Vagina (tissue), 2 donors: Measurements from ENCODE around the gene GTSE1.

Experiments used
- CTCF ChIP-seq, 3 experiments: fragments of 450-650 bp in 2 of 3; fragments of 200-600 bp in 1 of 3; sonication (generic) in 1 of 3; IDR thresholded peaks; one replicate each; pipeline ENCODE4 v1.5.1; 2017 to 2019; ENCODE audit warnings: antibody characterized with exemption in 3 of 3, mild to moderate bottlenecking in 2 of 3, moderate library complexity in 2 of 3
- POLR2A ChIP-seq, 2 donors: fragments of 450-650 bp; IDR thresholded peaks; one replicate each; pipeline ENCODE4 v1.6.1; 2017; ENCODE audit warnings: antibody characterized with exemption in 2 of 2, mild to moderate bottlenecking in 2 of 2, moderate library complexity in 2 of 2

- TF ChIP-seq POLR2A (IDR thresholded peaks at IDR 0.05) (no peak), CTCF (IDR thresholded peaks at IDR 0.05) (no peak)
Observed at GRCh38 chr22:46355996-46356471, 59.4 kb downstream of the GTSE1 start.
